A673 (cell line): Measurements from ENCODE around the gene IRX5.

Experiments used
- CTCF ChIP-seq: fragments of 300-800, 200-600 bp; sonication (generic); conservative IDR thresholded peaks from 2 replicates; pipeline ENCODE4 v1.5.1; 2017; ENCODE audit warnings: low read depth, mild to moderate bottlenecking, antibody characterized with exemption, low read length, moderate library complexity, mixed read lengths
- EZH2 ChIP-seq: fragments of 200-600 bp; sonication (generic); IDR thresholded peaks from 2 replicates; pipeline ENCODE4 v1.6.1; 2017; ENCODE audit warnings: borderline replicate concordance, low read depth, mild to moderate bottlenecking, mixed read lengths, antibody characterized with exemption, low read length; ENCODE audit not compliant: poor library complexity, severe bottlenecking

- TF ChIP-seq CTCF: no peak
- TF ChIP-seq EZH2: no peak
Measured at GRCh38 chr16:54923055-54923473, 7.6 kb upstream of the IRX5 start.
